Suprapubic skin (tissue), 4 donors: ENCODE results near the gene GALR2.

Experiments
- EP300 ChIP-seq: sonication (generic); formaldehyde crosslinking; IDR thresholded peaks from one replicate; pipeline ENCODE4 v1.6.1; 2017; ENCODE audit warnings: antibody characterized with exemption
- POLR2A ChIP-seq, 2 donors: fragments of 450-650 bp; IDR thresholded peaks; one replicate each; pipeline ENCODE4 v1.6.1; 2017; ENCODE audit warnings: antibody characterized with exemption in 2 of 2, mild to moderate bottlenecking in 2 of 2, moderate library complexity in 2 of 2
- POLR2AphosphoS5 ChIP-seq, 3 donors: sonication (generic); formaldehyde crosslinking; IDR thresholded peaks; one replicate each; pipeline ENCODE4 v1.6.1; 2017; ENCODE audit warnings: antibody characterized with exemption in 3 of 3
- TF ChIP-seq, protein P1 (sequence below), 2 donors: fragments of 200-600 bp in 1 of 2; fragments of 450-650 bp in 1 of 2; sonication (generic) in 1 of 2; IDR thresholded peaks; one replicate each; pipeline ENCODE4 v1.5.1; 2016 to 2019; ENCODE audit warnings: antibody characterized with exemption in 2 of 2, mild to moderate bottlenecking in 1 of 2, moderate library complexity in 1 of 2

DNA sequence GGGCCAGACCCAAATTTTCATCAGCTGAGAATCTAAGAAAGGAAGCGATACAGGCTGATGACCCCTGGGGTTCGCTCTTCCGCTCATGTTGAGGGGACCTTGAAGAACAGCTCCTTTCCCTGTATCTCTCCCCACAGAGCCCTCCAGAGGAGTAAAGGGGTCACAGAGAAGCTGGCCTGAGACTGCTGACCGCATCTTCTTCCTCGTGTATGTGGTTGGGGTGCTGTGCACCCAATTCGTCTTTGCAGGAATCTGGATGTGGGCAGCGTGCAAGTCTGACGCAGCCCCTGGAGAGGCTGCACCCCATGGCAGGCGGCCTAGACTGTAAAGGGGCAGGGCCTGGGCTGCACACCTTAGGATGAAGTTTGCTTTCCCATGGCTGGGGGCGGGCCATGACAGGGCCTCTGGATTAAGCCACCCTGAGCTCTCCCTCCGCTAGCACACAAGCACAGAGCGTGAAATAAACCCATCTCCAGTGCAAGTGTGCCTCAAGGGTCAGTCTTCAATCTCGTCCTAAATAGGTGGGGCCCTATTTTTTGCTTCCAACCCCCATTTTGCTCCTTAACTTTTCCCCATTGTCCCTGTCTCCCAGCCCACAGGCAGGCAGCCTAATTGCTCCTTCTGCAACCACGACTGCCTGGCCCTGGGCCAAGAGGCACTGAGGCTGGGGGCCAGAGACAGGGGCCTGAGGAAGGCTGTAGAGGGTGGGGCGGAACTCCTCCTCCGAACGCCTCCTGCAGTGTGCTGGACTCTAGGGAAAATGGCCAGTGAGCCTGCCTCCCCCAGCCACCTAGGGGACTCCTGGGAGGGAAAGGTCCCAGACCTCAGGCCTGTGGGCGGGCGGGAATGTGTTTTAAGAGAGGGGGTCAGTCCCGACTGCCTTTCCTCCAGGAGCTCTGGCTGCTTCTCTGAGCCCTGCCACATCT, 8.0 kb downstream of the GALR2 start:
- TF ChIP-seq, protein P1, sequence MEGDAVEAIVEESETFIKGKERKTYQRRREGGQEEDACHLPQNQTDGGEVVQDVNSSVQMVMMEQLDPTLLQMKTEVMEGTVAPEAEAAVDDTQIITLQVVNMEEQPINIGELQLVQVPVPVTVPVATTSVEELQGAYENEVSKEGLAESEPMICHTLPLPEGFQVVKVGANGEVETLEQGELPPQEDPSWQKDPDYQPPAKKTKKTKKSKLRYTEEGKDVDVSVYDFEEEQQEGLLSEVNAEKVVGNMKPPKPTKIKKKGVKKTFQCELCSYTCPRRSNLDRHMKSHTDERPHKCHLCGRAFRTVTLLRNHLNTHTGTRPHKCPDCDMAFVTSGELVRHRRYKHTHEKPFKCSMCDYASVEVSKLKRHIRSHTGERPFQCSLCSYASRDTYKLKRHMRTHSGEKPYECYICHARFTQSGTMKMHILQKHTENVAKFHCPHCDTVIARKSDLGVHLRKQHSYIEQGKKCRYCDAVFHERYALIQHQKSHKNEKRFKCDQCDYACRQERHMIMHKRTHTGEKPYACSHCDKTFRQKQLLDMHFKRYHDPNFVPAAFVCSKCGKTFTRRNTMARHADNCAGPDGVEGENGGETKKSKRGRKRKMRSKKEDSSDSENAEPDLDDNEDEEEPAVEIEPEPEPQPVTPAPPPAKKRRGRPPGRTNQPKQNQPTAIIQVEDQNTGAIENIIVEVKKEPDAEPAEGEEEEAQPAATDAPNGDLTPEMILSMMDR (IDR thresholded peaks at IDR 0.05): no peak
- TF ChIP-seq POLR2AphosphoS5 (IDR thresholded peaks at IDR 0.05) (no peak), POLR2A (IDR thresholded peaks at IDR 0.05) (no peak), EP300 (no peak)
